ENCODE results near the gene RNF212. TPM values are rescaled to one million over a fixed set of nuclear protein-coding genes. Genes with fewer than 3 reads are reported as not detected.

The RNF212 gene
- total and polyA plus RNA-seq, 2 of the 13 experiments (the other 11 are each of a cell fraction or from before 2014, with no cell fraction given): not detected

DNA sequence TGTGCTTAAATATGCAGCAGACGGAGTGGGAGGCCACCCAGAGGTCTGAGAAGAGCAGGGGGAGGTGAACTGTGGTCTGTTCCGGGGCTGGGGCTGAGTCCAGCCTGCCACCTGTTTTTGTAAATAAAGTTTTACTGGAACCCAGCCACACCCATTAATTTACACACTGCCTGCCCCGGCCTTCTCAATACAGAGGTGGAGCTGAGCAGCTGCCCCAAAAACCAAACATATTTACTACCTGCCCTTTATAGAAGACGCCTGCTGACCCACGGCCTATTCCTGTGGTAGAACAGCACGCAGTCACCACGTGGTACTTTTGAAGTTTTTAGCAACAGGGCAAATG lies 56.0 kb downstream of the RNF212 start:
- intact Hi-C loops (cut with micrococcal nuclease; ENCODE audit: unreplicated experiment): no loop called here
- H3K4me2 ChIP-seq (ENCODE audit: low read depth, low read length): 0 out of 2 replicates have a peak overlapping the region, but pooled peaks have one; percentile 20
- no peak for DNase-seq (ENCODE audit: low spot score)
- 6% methylated on average over 5 of the region's 7 CpGs for WGBS (ENCODE audit: low lambda C conversion rate)
- no peaks in the 10 kb centered on the region for H3K36me3 ChIP-seq (replicated peaks in 1 of 2; ENCODE audit: control insufficient read depth in 1 of 2, insufficient read depth in 2 of 2, low read length in 2 of 2)
- no peak overlapping the region; a peak in 1 of 6 replicates for H3K4me3 ChIP-seq (replicated peaks in 1 of 3; ENCODE audit: insufficient read depth in 1 of 3, low read depth in 2 of 3, low read length in 3 of 3)
- H3K9ac ChIP-seq (ENCODE audit: insufficient read depth, low read depth, low read length): no peak overlapping the region
- CTCF ChIA-PET (ENCODE audit: low intra/inter-chr PET ratio, low total read pairs): no interaction called here
- no peaks in the 10 kb centered on the region for H3K9me3 ChIP-seq (ENCODE audit: low read length)
- H3K4me1 ChIP-seq (ENCODE audit: insufficient read depth, low read length): peaks cover 26% of the 10 kb centered on the region
- ATAC-seq: peak; percentile 52
- H2AFZ ChIP-seq (ENCODE audit: low read length): no peak overlapping the region
- H3K27ac ChIP-seq (ENCODE audit: extremely low read length, insufficient read depth, low read length): no peak overlapping the region
- no TSS peak for BruUV-seq (replicated peaks)
- FAIRE-seq: no peak
- H4K20me1 ChIP-seq (ENCODE audit: insufficient read depth, low read length): no peaks in the 10 kb centered on the region
- in situ Hi-C loops (cut with HindIII; ENCODE audit: extremely low pct_ligation_motif_present, low pct_unique_long_range_greater_than_20kb): no loop called here
- POLR2A ChIA-PET: no interaction called here
- H3K27me3 ChIP-seq (ENCODE audit: control insufficient read depth in 1 of 2, insufficient read depth in 2 of 2, low read length in 2 of 2): peaks cover 24 to 80% of the 10 kb centered on the region in 2 experiments
- H3K79me2 ChIP-seq (ENCODE audit: insufficient read depth, low read length): no peaks in the 10 kb centered on the region
- TF ChIP-seq ZNF441 (CRISPR knock-in tag; IDR thresholded peaks at IDR 0.05; ENCODE audit: borderline replicate concordance) (no peak), SP4 (CRISPR knock-in tag; IDR thresholded peaks at IDR 0.05) (no peak), BCL6 (CRISPR knock-in tag; IDR thresholded peaks at IDR 0.05) (peak; percentile 59; the same call in 1 of the 2 replicates), ZNF235 (CRISPR knock-in tag; IDR thresholded peaks at IDR 0.05; ENCODE audit: borderline replicate concordance) (no peak), ELF1 (CRISPR knock-in tag; IDR thresholded peaks at IDR 0.05) (no peak), RARA (CRISPR knock-in tag; IDR thresholded peaks at IDR 0.05) (peak; percentile 34; the same call in 1 of the 2 replicates), SAP130 (CRISPR knock-in tag; IDR thresholded peaks at IDR 0.05; ENCODE audit: low read depth) (peak; percentile 55; the same call in 1 of the 2 replicates), FOXP1 (IDR thresholded peaks at IDR 0.05) (no peak), FOXP1 (CRISPR knock-in tag; IDR thresholded peaks at IDR 0.05) (0 out of 2 replicates have a peak, but pooled peaks have one; percentile 29)
- TF ChIP-seq, protein P1, sequence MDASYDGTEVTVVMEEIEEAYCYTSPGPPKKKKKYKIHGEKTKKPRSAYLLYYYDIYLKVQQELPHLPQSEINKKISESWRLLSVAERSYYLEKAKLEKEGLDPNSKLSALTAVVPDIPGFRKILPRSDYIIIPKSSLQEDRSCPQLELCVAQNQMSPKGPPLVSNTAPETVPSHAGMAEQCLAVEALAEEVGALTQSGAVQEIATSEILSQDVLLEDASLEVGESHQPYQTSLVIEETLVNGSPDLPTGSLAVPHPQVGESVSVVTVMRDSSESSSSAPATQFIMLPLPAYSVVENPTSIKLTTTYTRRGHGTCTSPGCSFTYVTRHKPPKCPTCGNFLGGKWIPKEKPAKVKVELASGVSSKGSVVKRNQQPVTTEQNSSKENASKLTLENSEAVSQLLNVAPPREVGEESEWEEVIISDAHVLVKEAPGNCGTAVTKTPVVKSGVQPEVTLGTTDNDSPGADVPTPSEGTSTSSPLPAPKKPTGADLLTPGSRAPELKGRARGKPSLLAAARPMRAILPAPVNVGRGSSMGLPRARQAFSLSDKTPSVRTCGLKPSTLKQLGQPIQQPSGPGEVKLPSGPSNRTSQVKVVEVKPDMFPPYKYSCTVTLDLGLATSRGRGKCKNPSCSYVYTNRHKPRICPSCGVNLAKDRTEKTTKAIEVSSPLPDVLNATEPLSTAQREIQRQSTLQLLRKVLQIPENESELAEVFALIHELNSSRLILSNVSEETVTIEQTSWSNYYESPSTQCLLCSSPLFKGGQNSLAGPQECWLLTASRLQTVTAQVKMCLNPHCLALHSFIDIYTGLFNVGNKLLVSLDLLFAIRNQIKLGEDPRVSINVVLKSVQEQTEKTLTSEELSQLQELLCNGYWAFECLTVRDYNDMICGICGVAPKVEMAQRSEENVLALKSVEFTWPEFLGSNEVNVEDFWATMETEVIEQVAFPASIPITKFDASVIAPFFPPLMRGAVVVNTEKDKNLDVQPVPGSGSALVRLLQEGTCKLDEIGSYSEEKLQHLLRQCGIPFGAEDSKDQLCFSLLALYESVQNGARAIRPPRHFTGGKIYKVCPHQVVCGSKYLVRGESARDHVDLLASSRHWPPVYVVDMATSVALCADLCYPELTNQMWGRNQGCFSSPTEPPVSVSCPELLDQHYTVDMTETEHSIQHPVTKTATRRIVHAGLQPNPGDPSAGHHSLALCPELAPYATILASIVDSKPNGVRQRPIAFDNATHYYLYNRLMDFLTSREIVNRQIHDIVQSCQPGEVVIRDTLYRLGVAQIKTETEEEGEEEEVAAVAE (CRISPR knock-in tag; IDR thresholded peaks at IDR 0.05; ENCODE audit: borderline replicate concordance): no peak
- TF ChIP-seq, protein P2, sequence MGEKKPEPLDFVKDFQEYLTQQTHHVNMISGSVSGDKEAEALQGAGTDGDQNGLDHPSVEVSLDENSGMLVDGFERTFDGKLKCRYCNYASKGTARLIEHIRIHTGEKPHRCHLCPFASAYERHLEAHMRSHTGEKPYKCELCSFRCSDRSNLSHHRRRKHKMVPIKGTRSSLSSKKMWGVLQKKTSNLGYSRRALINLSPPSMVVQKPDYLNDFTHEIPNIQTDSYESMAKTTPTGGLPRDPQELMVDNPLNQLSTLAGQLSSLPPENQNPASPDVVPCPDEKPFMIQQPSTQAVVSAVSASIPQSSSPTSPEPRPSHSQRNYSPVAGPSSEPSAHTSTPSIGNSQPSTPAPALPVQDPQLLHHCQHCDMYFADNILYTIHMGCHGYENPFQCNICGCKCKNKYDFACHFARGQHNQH (CRISPR knock-in tag; IDR thresholded peaks at IDR 0.05): peak; percentile 44; the same call in 1 of the 2 replicates
- TF ChIP-seq, protein P3, sequence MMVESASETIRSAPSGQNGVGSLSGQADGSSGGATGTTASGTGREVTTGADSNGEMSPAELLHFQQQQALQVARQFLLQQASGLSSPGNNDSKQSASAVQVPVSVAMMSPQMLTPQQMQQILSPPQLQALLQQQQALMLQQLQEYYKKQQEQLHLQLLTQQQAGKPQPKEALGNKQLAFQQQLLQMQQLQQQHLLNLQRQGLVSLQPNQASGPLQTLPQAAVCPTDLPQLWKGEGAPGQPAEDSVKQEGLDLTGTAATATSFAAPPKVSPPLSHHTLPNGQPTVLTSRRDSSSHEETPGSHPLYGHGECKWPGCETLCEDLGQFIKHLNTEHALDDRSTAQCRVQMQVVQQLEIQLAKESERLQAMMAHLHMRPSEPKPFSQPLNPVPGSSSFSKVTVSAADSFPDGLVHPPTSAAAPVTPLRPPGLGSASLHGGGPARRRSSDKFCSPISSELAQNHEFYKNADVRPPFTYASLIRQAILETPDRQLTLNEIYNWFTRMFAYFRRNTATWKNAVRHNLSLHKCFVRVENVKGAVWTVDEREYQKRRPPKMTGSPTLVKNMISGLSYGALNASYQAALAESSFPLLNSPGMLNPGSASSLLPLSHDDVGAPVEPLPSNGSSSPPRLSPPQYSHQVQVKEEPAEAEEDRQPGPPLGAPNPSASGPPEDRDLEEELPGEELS (CRISPR knock-in tag; IDR thresholded peaks at IDR 0.05): peak; percentile 26; the same call in 1 of the 2 replicates
- TF ChIP-seq, protein P4, sequence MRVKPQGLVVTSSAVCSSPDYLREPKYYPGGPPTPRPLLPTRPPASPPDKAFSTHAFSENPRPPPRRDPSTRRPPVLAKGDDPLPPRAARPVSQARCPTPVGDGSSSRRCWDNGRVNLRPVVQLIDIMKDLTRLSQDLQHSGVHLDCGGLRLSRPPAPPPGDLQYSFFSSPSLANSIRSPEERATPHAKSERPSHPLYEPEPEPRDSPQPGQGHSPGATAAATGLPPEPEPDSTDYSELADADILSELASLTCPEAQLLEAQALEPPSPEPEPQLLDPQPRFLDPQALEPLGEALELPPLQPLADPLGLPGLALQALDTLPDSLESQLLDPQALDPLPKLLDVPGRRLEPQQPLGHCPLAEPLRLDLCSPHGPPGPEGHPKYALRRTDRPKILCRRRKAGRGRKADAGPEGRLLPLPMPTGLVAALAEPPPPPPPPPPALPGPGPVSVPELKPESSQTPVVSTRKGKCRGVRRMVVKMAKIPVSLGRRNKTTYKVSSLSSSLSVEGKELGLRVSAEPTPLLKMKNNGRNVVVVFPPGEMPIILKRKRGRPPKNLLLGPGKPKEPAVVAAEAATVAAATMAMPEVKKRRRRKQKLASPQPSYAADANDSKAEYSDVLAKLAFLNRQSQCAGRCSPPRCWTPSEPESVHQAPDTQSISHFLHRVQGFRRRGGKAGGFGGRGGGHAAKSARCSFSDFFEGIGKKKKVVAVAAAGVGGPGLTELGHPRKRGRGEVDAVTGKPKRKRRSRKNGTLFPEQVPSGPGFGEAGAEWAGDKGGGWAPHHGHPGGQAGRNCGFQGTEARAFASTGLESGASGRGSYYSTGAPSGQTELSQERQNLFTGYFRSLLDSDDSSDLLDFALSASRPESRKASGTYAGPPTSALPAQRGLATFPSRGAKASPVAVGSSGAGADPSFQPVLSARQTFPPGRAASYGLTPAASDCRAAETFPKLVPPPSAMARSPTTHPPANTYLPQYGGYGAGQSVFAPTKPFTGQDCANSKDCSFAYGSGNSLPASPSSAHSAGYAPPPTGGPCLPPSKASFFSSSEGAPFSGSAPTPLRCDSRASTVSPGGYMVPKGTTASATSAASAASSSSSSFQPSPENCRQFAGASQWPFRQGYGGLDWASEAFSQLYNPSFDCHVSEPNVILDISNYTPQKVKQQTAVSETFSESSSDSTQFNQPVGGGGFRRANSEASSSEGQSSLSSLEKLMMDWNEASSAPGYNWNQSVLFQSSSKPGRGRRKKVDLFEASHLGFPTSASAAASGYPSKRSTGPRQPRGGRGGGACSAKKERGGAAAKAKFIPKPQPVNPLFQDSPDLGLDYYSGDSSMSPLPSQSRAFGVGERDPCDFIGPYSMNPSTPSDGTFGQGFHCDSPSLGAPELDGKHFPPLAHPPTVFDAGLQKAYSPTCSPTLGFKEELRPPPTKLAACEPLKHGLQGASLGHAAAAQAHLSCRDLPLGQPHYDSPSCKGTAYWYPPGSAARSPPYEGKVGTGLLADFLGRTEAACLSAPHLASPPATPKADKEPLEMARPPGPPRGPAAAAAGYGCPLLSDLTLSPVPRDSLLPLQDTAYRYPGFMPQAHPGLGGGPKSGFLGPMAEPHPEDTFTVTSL (CRISPR knock-in tag; IDR thresholded peaks at IDR 0.05; ENCODE audit: borderline replicate concordance): no peak

Data from HepG2 (cell line).